ENCODE data around the gene GLUD1. TPM values are rescaled to one million over a fixed set of nuclear protein-coding genes. Genes with fewer than 3 reads are reported as not detected.
"Not testable (repeated sequence)": the region's sequence is repeated elsewhere in the genome, so short reads cannot be mapped to it uniquely, and the experiment has no call there.

Gene GLUD1
- total and polyA plus RNA-seq, 4 donors: 71.7 to 118 (median 93.8) TPM

- Histone ChIP-seq H3K27ac (ENCODE audit: low read depth in 1 of 2, low read length in 2 of 2) (peak overlapping the region; percentile 2 to 91), H3K4me3 (ENCODE audit: low read length in 2 of 2) (peak overlapping the region; percentile 72 to 88), H3K9me3 (ENCODE audit: control insufficient read depth, low read length) (no peaks in the 10 kb centered on the region), H3K4me1 (ENCODE audit: control insufficient read depth in 1 of 2, insufficient read depth in 2 of 2, low read length in 2 of 2) (peaks cover 0 to 1% of the 10 kb centered on the region in 2 donors), H3K36me3 (ENCODE audit: control insufficient read depth in 1 of 2, insufficient read depth in 2 of 2, low read length in 1 of 2) (no peaks in the 10 kb centered on the region), H3K27me3 (ENCODE audit: control insufficient read depth in 1 of 2, insufficient read depth in 2 of 2, low read length in 1 of 2) (no peaks in the 10 kb centered on the region)
- 0 to 1% methylated on average over 35 to 39 of the region's 39 CpGs for WGBS, 2 donors
- ATAC-seq (ENCODE audit: low FRiP score) (peak; percentile 36), DNase-seq (peak; percentile 78 to 90)
- intact Hi-C loops (cut with DNase I): loop anchor here in 1 of 2 donors (2.0 kb wide), 1 partner anchor 123 kb away; no protein-coding TSS in a partner anchor
Observed at GRCh38 chr10:87093632-87094372, 841 bp downstream of the GLUD1 start.

GRCh38 chr10:87092861-87093631 is 1.6 kb downstream of the GLUD1 start:
- peak overlapping the region; percentile 72 to 88 for H3K4me3 ChIP-seq (ENCODE audit: low read length in 2 of 2)
- intact Hi-C loops (cut with DNase I): no loop called here
- WGBS, 2 donors: 1 to 3% methylated on average over 9 of the region's 9 CpGs
- no peak for DNase-seq
- no peak for ATAC-seq (ENCODE audit: low FRiP score)
- no peaks in the 10 kb centered on the region for H3K36me3 ChIP-seq (ENCODE audit: control insufficient read depth in 1 of 2, insufficient read depth in 2 of 2, low read length in 1 of 2)
- no peaks in the 10 kb centered on the region for H3K9me3 ChIP-seq (ENCODE audit: control insufficient read depth, low read length)
- peak overlapping the region in 1 of 2 donors; percentile 71 for H3K27ac ChIP-seq (ENCODE audit: low read depth in 1 of 2, low read length in 2 of 2)
- no peaks in the 10 kb centered on the region for H3K27me3 ChIP-seq (ENCODE audit: control insufficient read depth in 1 of 2, insufficient read depth in 2 of 2, low read length in 1 of 2)
- H3K4me1 ChIP-seq (ENCODE audit: control insufficient read depth in 1 of 2, insufficient read depth in 2 of 2, low read length in 2 of 2): peaks cover 0 to 1% of the 10 kb centered on the region in 2 donors

GRCh38 chr10:87092376-87092860 is 2.2 kb downstream of the GLUD1 start:
- Histone ChIP-seq H3K4me1 (ENCODE audit: control insufficient read depth in 1 of 2, insufficient read depth in 2 of 2, low read length in 2 of 2) (peaks cover 0 to 1% of the 10 kb centered on the region in 2 donors), H3K27me3 (ENCODE audit: control insufficient read depth in 1 of 2, insufficient read depth in 2 of 2, low read length in 1 of 2) (no peaks in the 10 kb centered on the region), H3K9me3 (ENCODE audit: control insufficient read depth, low read length) (no peaks in the 10 kb centered on the region), H3K27ac (ENCODE audit: low read depth in 1 of 2, low read length in 2 of 2) (peak overlapping the region in 1 of 2 donors; percentile 71), H3K36me3 (ENCODE audit: control insufficient read depth in 1 of 2, insufficient read depth in 2 of 2, low read length in 1 of 2) (no peaks in the 10 kb centered on the region), H3K4me3 (ENCODE audit: low read length in 2 of 2) (peak overlapping the region; percentile 72 to 88)
- intact Hi-C loops (cut with DNase I): no loop called here
- 2 to 5% methylated on average over 7 of the region's 7 CpGs for WGBS, 2 donors
- DNase-seq (no peak), ATAC-seq (ENCODE audit: low FRiP score) (no peak)

GRCh38 chr10:87090779-87091178 is 3.9 kb downstream of the GLUD1 start:
- Histone ChIP-seq H3K36me3 (ENCODE audit: control insufficient read depth in 1 of 2, insufficient read depth in 2 of 2, low read length in 1 of 2) (no peaks in the 10 kb centered on the region), H3K9me3 (ENCODE audit: control insufficient read depth, low read length) (no peaks in the 10 kb centered on the region), H3K4me3 (ENCODE audit: low read length in 2 of 2) (no peak overlapping the region), H3K27me3 (ENCODE audit: control insufficient read depth in 1 of 2, insufficient read depth in 2 of 2, low read length in 1 of 2) (no peaks in the 10 kb centered on the region), H3K4me1 (ENCODE audit: control insufficient read depth in 1 of 2, insufficient read depth in 2 of 2, low read length in 2 of 2) (peaks cover 0 to 1% of the 10 kb centered on the region in 2 donors), H3K27ac (ENCODE audit: low read depth in 1 of 2, low read length in 2 of 2) (no peak overlapping the region)
- ATAC-seq (ENCODE audit: low FRiP score) (no peak), DNase-seq (no peak)
- 69 to 86% methylated on average over 4 of the region's 4 CpGs for WGBS, 2 donors
- intact Hi-C loops (cut with DNase I): no loop called here

- Histone ChIP-seq H3K4me1 (ENCODE audit: control insufficient read depth in 1 of 2, insufficient read depth in 2 of 2, low read length in 2 of 2) (peaks cover 0 to 1% of the 10 kb centered on the region in 2 donors), H3K4me3 (ENCODE audit: low read length in 2 of 2) (no peak overlapping the region), H3K27me3 (ENCODE audit: control insufficient read depth in 1 of 2, insufficient read depth in 2 of 2, low read length in 1 of 2) (no peaks in the 10 kb centered on the region), H3K27ac (ENCODE audit: low read depth in 1 of 2, low read length in 2 of 2) (no peak overlapping the region), H3K9me3 (ENCODE audit: control insufficient read depth, low read length) (no peaks in the 10 kb centered on the region), H3K36me3 (ENCODE audit: control insufficient read depth in 1 of 2, insufficient read depth in 2 of 2, low read length in 1 of 2) (no peaks in the 10 kb centered on the region)
- ATAC-seq (ENCODE audit: low FRiP score): no peak
- WGBS, 2 donors: 86 to 90% methylated on average over 4 of the region's 4 CpGs
- intact Hi-C loops (cut with DNase I): no loop called here
- no peak for DNase-seq
Observed at GRCh38 chr10:87089746-87090145, 4.9 kb downstream of the GLUD1 start.

GRCh38 chr10:87085537-87085936 is 9.1 kb downstream of the GLUD1 start:
- WGBS, 2 donors: 85 to 86% methylated on average over 1 of the region's 1 CpG

GRCh38 chr10:87084291-87084782 is 10.3 kb downstream of the GLUD1 start:
- H3K36me3 ChIP-seq (ENCODE audit: control insufficient read depth in 1 of 2, insufficient read depth in 2 of 2, low read length in 1 of 2); intact Hi-C loops (cut with DNase I); H3K9me3 ChIP-seq (ENCODE audit: control insufficient read depth, low read length); H3K4me1 ChIP-seq (ENCODE audit: control insufficient read depth in 1 of 2, insufficient read depth in 2 of 2, low read length in 2 of 2); H3K27me3 ChIP-seq (ENCODE audit: control insufficient read depth in 1 of 2, insufficient read depth in 2 of 2, low read length in 1 of 2); H3K4me3 ChIP-seq (ENCODE audit: low read length in 2 of 2); DNase-seq: not testable (repeated sequence)
- peak overlapping the region in 1 of 2 donors; percentile 76 for H3K27ac ChIP-seq (ENCODE audit: low read depth in 1 of 2, low read length in 2 of 2)
- peak; percentile 78 for ATAC-seq (ENCODE audit: low FRiP score)

More at GRCh38 chr10:87085537-87085936, 9.1 kb downstream of the GLUD1 start:
- no peaks in the 10 kb centered on the region for H3K9me3 ChIP-seq (ENCODE audit: control insufficient read depth, low read length)
- ATAC-seq (ENCODE audit: low FRiP score) (no peak), DNase-seq (no peak)
- no peaks in the 10 kb centered on the region for H3K27me3 ChIP-seq (ENCODE audit: control insufficient read depth in 1 of 2, insufficient read depth in 2 of 2, low read length in 1 of 2)
- H3K4me3 ChIP-seq (ENCODE audit: low read length in 2 of 2): no peak overlapping the region
- H3K36me3 ChIP-seq (ENCODE audit: control insufficient read depth in 1 of 2, insufficient read depth in 2 of 2, low read length in 1 of 2): no peaks in the 10 kb centered on the region
- intact Hi-C loops (cut with DNase I): no loop called here
- H3K27ac ChIP-seq (ENCODE audit: low read depth in 1 of 2, low read length in 2 of 2): no peak overlapping the region
- H3K4me1 ChIP-seq (ENCODE audit: control insufficient read depth in 1 of 2, insufficient read depth in 2 of 2, low read length in 2 of 2): no peaks in the 10 kb centered on the region

- H3K4me1 ChIP-seq (ENCODE audit: control insufficient read depth in 1 of 2, insufficient read depth in 2 of 2, low read length in 2 of 2); H3K36me3 ChIP-seq (ENCODE audit: control insufficient read depth in 1 of 2, insufficient read depth in 2 of 2, low read length in 1 of 2); intact Hi-C loops (cut with DNase I); H3K4me3 ChIP-seq (ENCODE audit: low read length in 2 of 2); DNase-seq; H3K9me3 ChIP-seq (ENCODE audit: control insufficient read depth, low read length); H3K27me3 ChIP-seq (ENCODE audit: control insufficient read depth in 1 of 2, insufficient read depth in 2 of 2, low read length in 1 of 2): not testable (repeated sequence)
- H3K27ac ChIP-seq (ENCODE audit: low read depth in 1 of 2, low read length in 2 of 2): peak overlapping the region; percentile 76 to 99
- ATAC-seq (ENCODE audit: low FRiP score): peak; percentile 81
- WGBS, 2 donors: 27 to 28% methylated on average over 5 of the region's 5 CpGs
Observed at GRCh38 chr10:87083576-87084290, 10.9 kb downstream of the GLUD1 start.
